Panc1 (cell line): ENCODE data around the gene LSG1. TPM values are rescaled to one million over a fixed set of nuclear protein-coding genes. Genes with fewer than 3 reads are reported as not detected.
A peak's percentile ranks its signal among the peaks of the same experiment; 100 is the strongest.

Source experiments
- ATAC-seq: fragments of 200-7000 bp; cut with Tn5 transposase; 2 replicates; pipeline ENCODE4 v1.9.1; 2020; ENCODE audit warnings: mild to moderate bottlenecking, moderate library complexity
- BruUV-seq: library from RNA; stranded (reverse); fragments of 400-500 nt; replicated peaks from 2 replicates; lab custom pipeline; 2021; lab: Mats Ljungman, UMichigan
- CTCF ChIA-PET: fragments of 300-600 bp; sonication (Branson Sonifier 250); formaldehyde crosslinking; loops from one replicate; lab custom pipeline; 2022; ENCODE audit warnings: antibody characterized with exemption; lab: Charles Lee
- POLR2A ChIA-PET: fragments of 300-600 bp; sonication (Branson Sonifier 250); formaldehyde crosslinking; loops from one replicate; lab custom pipeline; 2022; ENCODE audit warnings: antibody characterized with exemption; lab: Charles Lee
- DNase-seq: peaks from one replicate; pipeline ENCODE4 v3.0.0-alpha.2; 2010; ENCODE audit warnings: low read depth, low spot score
- H3K27ac ChIP-seq: 2 replicates; pipeline ENCODE4 v1.5.1; 2011; ENCODE audit warnings: mild to moderate bottlenecking, low read length, inconsistent platforms
- H3K27me3 ChIP-seq: fragments of 200-500 bp; sonication (Bioruptor generic); 2 replicates; pipeline ENCODE4 v1.6.0; 2014; ENCODE audit warnings: low read length, inconsistent platforms; ENCODE audit not compliant: control insufficient read depth, insufficient read depth
- H3K36me3 ChIP-seq: fragments of 200-500 bp; sonication (Bioruptor generic); 2 replicates; pipeline ENCODE4 v1.5.1; 2014; ENCODE audit warnings: inconsistent platforms, mild to moderate bottlenecking, low read length, moderate library complexity; ENCODE audit not compliant: control insufficient read depth, insufficient read depth
- H3K4me1 ChIP-seq: 2 replicates; pipeline ENCODE4 v1.5.1; 2011; ENCODE audit warnings: inconsistent platforms, mild to moderate bottlenecking, low read length, moderate library complexity; ENCODE audit not compliant: control insufficient read depth, insufficient read depth
- H3K4me3 ChIP-seq, 2 experiments: 2 replicates each; pipeline ENCODE4 v1.5.1; 2011 to 2012; ENCODE audit warnings: low read depth in 2 of 2, low read length in 2 of 2, mild to moderate bottlenecking in 2 of 2, inconsistent platforms in 1 of 2, moderate library complexity in 1 of 2
- H3K9me3 ChIP-seq: fragments of 200-500 bp; sonication (Bioruptor generic); 2 replicates; pipeline ENCODE4 v1.5.1; 2014; ENCODE audit warnings: low read depth, mild to moderate bottlenecking, inconsistent platforms, low read length, moderate library complexity; ENCODE audit not compliant: control insufficient read depth, insufficient read depth
- POLR2AphosphoS5 ChIP-seq: IDR thresholded peaks from 2 replicates; pipeline ENCODE4 v1.6.1; 2012; ENCODE audit warnings: mild to moderate bottlenecking, low read depth, low read length, moderate library complexity
- SIN3A ChIP-seq: IDR thresholded peaks from 2 replicates; pipeline ENCODE4 v1.6.1; 2012; ENCODE audit warnings: low read depth, mild to moderate bottlenecking, low read length, moderate library complexity, borderline replicate concordance; ENCODE audit not compliant: insufficient read depth
- TCF7L2 ChIP-seq: IDR thresholded peaks from 2 replicates; pipeline ENCODE4 v1.6.1; 2011; ENCODE audit warnings: mild to moderate bottlenecking, low read depth, low read length, inconsistent platforms
- in situ Hi-C: cut with HindIII; loops from 2 replicates; pipeline ENCODE4 v1.10.0; 2016; ENCODE audit warnings: low sequenced_read_pairs, low pct_unique_long_range_greater_than_20kb
- intact Hi-C: fragments of 100-400 bp; cut with micrococcal nuclease; formaldehyde crosslinking; loops from one replicate; pipeline ENCODE4 v1.10.0; 2022; ENCODE audit not compliant: unreplicated experiment
- total RNA-seq: library from RNA; stranded (reverse); gene quantifications from one replicate; pipeline ENCODE4 v1.2.1, GENCODE V29; 2021; ENCODE audit not compliant: unreplicated experiment
- TF ChIP-seq, protein P1 (sequence below), 2 experiments: IDR thresholded peaks; 2 replicates each; pipeline ENCODE4 v1.6.1; 2011 to 2012; ENCODE audit warnings: low read depth in 2 of 2, control low read depth in 1 of 2, low read length in 1 of 2, mild to moderate bottlenecking in 1 of 2, moderate library complexity in 1 of 2; ENCODE audit not compliant: insufficient read depth in 1 of 2
- TF ChIP-seq, protein P2 (sequence below): fragments of 450-650 bp; IDR thresholded peaks from 2 replicates; pipeline ENCODE4 v1.5.1; 2017; ENCODE audit warnings: mild to moderate bottlenecking

The LSG1 gene
- total RNA-seq, 1 experiment from 2014 or later = 72.9 TPM

DNA sequence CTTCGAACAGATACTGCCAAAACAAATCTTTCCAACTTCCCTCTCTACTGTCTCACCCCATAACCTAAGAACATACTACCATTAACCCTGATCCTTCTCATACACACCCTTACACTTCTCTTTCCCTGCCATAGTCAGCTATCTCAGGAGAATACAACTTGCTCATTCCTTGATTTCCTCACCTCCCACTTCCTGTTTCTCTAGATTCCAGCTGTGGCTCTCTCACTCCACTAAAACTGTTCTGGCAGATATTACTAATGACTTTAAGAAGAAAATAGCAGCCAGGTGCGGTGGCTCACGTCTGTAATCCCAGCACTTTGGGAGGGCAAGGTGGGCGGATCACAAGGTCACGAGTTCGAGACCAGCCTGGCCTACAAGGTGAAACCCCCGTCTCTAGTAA, 4.6 kb downstream of the LSG1 start:
- no peak for DNase-seq
- ATAC-seq = no peak
- no TSS peak for BruUV-seq
- Histone ChIP-seq H3K9me3 (no peaks in the 10 kb centered on the region), H3K27me3 (no peaks in the 10 kb centered on the region), H3K27ac (no peak overlapping the region), H3K4me3 (no peak overlapping the region), H3K36me3 (peaks cover 40% of the 10 kb centered on the region), H3K4me1 (peaks cover 13% of the 10 kb centered on the region)
- ChIA-PET CTCF (no interaction called here), POLR2A (interaction anchor here (0.6 kb wide), 1 partner anchor 487 kb away, joined by 3 read pairs; no protein-coding TSS in a partner anchor)
- in situ Hi-C loops = no loop called here
- intact Hi-C loops = no loop called here
- TF ChIP-seq, protein P1, sequence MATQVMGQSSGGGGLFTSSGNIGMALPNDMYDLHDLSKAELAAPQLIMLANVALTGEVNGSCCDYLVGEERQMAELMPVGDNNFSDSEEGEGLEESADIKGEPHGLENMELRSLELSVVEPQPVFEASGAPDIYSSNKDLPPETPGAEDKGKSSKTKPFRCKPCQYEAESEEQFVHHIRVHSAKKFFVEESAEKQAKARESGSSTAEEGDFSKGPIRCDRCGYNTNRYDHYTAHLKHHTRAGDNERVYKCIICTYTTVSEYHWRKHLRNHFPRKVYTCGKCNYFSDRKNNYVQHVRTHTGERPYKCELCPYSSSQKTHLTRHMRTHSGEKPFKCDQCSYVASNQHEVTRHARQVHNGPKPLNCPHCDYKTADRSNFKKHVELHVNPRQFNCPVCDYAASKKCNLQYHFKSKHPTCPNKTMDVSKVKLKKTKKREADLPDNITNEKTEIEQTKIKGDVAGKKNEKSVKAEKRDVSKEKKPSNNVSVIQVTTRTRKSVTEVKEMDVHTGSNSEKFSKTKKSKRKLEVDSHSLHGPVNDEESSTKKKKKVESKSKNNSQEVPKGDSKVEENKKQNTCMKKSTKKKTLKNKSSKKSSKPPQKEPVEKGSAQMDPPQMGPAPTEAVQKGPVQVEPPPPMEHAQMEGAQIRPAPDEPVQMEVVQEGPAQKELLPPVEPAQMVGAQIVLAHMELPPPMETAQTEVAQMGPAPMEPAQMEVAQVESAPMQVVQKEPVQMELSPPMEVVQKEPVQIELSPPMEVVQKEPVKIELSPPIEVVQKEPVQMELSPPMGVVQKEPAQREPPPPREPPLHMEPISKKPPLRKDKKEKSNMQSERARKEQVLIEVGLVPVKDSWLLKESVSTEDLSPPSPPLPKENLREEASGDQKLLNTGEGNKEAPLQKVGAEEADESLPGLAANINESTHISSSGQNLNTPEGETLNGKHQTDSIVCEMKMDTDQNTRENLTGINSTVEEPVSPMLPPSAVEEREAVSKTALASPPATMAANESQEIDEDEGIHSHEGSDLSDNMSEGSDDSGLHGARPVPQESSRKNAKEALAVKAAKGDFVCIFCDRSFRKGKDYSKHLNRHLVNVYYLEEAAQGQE (IDR thresholded peaks at IDR 0.05; ENCODE audit: insufficient read depth in 1 of 2, low read depth in 2 of 2, low read length in 1 of 2) = no peak
- no peak for TF ChIP-seq POLR2AphosphoS5
- no peak for TF ChIP-seq SIN3A
- TF ChIP-seq, protein P2, sequence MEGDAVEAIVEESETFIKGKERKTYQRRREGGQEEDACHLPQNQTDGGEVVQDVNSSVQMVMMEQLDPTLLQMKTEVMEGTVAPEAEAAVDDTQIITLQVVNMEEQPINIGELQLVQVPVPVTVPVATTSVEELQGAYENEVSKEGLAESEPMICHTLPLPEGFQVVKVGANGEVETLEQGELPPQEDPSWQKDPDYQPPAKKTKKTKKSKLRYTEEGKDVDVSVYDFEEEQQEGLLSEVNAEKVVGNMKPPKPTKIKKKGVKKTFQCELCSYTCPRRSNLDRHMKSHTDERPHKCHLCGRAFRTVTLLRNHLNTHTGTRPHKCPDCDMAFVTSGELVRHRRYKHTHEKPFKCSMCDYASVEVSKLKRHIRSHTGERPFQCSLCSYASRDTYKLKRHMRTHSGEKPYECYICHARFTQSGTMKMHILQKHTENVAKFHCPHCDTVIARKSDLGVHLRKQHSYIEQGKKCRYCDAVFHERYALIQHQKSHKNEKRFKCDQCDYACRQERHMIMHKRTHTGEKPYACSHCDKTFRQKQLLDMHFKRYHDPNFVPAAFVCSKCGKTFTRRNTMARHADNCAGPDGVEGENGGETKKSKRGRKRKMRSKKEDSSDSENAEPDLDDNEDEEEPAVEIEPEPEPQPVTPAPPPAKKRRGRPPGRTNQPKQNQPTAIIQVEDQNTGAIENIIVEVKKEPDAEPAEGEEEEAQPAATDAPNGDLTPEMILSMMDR = no peak
- TF ChIP-seq TCF7L2 = no peak

DNA sequence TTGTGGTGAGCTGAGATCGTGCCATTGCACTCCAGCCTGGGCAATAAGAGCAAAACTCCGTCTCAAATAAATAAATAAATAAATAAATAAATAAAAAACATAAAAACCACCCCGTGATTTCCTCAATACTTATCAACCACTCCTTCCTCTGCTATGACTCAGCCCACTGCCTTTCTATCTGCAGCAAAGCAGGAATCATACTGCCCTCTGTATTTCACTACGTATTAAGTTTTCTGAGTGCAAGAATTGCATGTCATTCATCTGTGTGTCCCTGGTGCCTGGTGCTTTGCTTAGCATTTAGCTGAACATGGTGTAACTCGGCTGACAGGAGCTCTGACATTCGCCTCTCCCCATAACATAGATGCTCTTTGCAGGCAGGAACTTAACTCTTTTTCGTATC, 7.1 kb downstream of the LSG1 start:
- ATAC-seq (peak; percentile 64), DNase-seq (no peak)
- intact Hi-C loops = no loop called here
- H3K4me3 ChIP-seq = no peak overlapping the region
- peaks cover 53% of the 10 kb centered on the region for H3K36me3 ChIP-seq
- in situ Hi-C loops = no loop called here
- TF ChIP-seq, protein P1 (IDR thresholded peaks at IDR 0.05; ENCODE audit: insufficient read depth in 1 of 2, low read depth in 2 of 2, low read length in 1 of 2) = no peak
- no peak for TF ChIP-seq SIN3A
- no peak for TF ChIP-seq POLR2AphosphoS5
- TF ChIP-seq, protein P2 = no peak
- TF ChIP-seq TCF7L2 = no peak
- POLR2A ChIA-PET = no interaction called here
- no peaks in the 10 kb centered on the region for H3K27me3 ChIP-seq
- BruUV-seq = TSS peak; percentile 35
- CTCF ChIA-PET = no interaction called here
- no peak overlapping the region for H3K27ac ChIP-seq
- H3K4me1 ChIP-seq = no peaks in the 10 kb centered on the region
- H3K9me3 ChIP-seq = no peaks in the 10 kb centered on the region
